GM19240 (cell line): ENCODE measurements around the gene DCAF5.
"Not testable (repeated sequence)": the region's sequence is repeated elsewhere in the genome, so short reads cannot be mapped to it uniquely, and the experiment has no call there.

Source experiments
- DNase-seq: peaks from one replicate; pipeline ENCODE4 v3.0.0; 2011; ENCODE audit warnings: low spot score; ENCODE audit not compliant: insufficient read length

Gene DCAF5

GRCh38 chr14:69044296-69044695 lies 108.6 kb downstream of the DCAF5 start:
- DNase-seq: no peak

- DNase-seq: no peak
Measured at GRCh38 chr14:69043596-69044260, 109.2 kb downstream of the DCAF5 start.

GRCh38 chr14:69042787-69043444 lies 110.0 kb downstream of the DCAF5 start:
- DNase-seq: no peak

GRCh38 chr14:69042299-69042698 lies 110.6 kb downstream of the DCAF5 start:
- DNase-seq: no peak

- DNase-seq: no peak
Measured at GRCh38 chr14:69041783-69042182, 111.1 kb downstream of the DCAF5 start.

GRCh38 chr14:69040353-69040752 lies 112.6 kb downstream of the DCAF5 start:
- DNase-seq: no peak

- DNase-seq: no peak
Measured at GRCh38 chr14:69039288-69039628, 113.7 kb downstream of the DCAF5 start.

GRCh38 chr14:69038455-69039287 lies 114.2 kb downstream of the DCAF5 start:
- no peak for DNase-seq

GRCh38 chr14:69037790-69038454 lies 115.0 kb downstream of the DCAF5 start:
- no peak for DNase-seq

- no peak for DNase-seq
Measured at GRCh38 chr14:69036757-69037506, 116.0 kb downstream of the DCAF5 start.

GRCh38 chr14:69034612-69035262 lies 118.2 kb downstream of the DCAF5 start:
- DNase-seq: no peak

GRCh38 chr14:69027242-69027913 lies 125.5 kb downstream of the DCAF5 start:
- DNase-seq: no peak

- DNase-seq: no peak
Measured at GRCh38 chr14:69023035-69023434, 129.9 kb downstream of the DCAF5 start.

- DNase-seq: not testable (repeated sequence)
Measured at GRCh38 chr14:69022093-69022492, 130.8 kb downstream of the DCAF5 start.

- DNase-seq: no peak
Measured at GRCh38 chr14:69017706-69018105, 135.2 kb downstream of the DCAF5 start.

GRCh38 chr14:69014829-69015259 lies 138.1 kb downstream of the DCAF5 start:
- no peak for DNase-seq

GRCh38 chr14:69013943-69014782 lies 138.8 kb downstream of the DCAF5 start:
- DNase-seq: no peak

- no peak for DNase-seq
Measured at GRCh38 chr14:69012256-69012953, 140.5 kb downstream of the DCAF5 start.
